T-cell (primary cell): ENCODE data around the gene CTBP2. TPM values are rescaled to one million over a fixed set of nuclear protein-coding genes. Genes with fewer than 3 reads are reported as not detected.

ENCODE experiments used
- ATAC-seq, 4 experiments: fragments of 200-7000 bp in 3 of 4; fragments of 150-1000 bp in 1 of 4; cut with Tn5 transposase; replicated peaks in 1 of 4; 1 replicate in 3 of 4; 2 replicates in 1 of 4; pipeline ENCODE4 v1.10.0; 2021; ENCODE audit warnings: moderate library complexity in 3 of 4, mild to moderate bottlenecking in 2 of 4, moderate number of reproducible peaks in 1 of 4
- CTCF ChIA-PET, 2 donors: fragments of 300-600 bp; sonication (Branson Sonifier 250); formaldehyde crosslinking; loops; one replicate each; lab custom pipeline; 2022; ENCODE audit warnings: antibody characterized with exemption in 2 of 2; lab: Charles Lee
- POLR2A ChIA-PET, 2 donors: fragments of 300-600 bp; sonication (Branson Sonifier 250); formaldehyde crosslinking; loops; one replicate each; lab custom pipeline; 2022; ENCODE audit warnings: antibody characterized with exemption in 2 of 2; lab: Charles Lee
- DNase-seq, 35 experiments: peaks; one replicate each; pipeline versions ENCODE4 v3.0.0 to v3.0.0-alpha.2; 2013 to 2023
- H3K27ac ChIP-seq: one replicate; pipeline ENCODE4 v1.5.1; 2013; ENCODE audit warnings: low read length
- H3K27me3 ChIP-seq, 2 experiments: replicated peaks in 1 of 2; 1 replicate in 1 of 2; 2 replicates in 1 of 2; pipeline versions ENCODE4 v1.6.1 to v1.7.0; 2013; ENCODE audit warnings: low read length in 1 of 2, mixed read lengths in 1 of 2; ENCODE audit not compliant: control insufficient read depth in 2 of 2, insufficient read depth in 2 of 2; ENCODE audit errors: extremely low read depth in 1 of 2
- H3K36me3 ChIP-seq, 2 donors: 1 replicate in 1 of 2; 2 replicates in 1 of 2; pipeline versions ENCODE4 v1.6.1 to v1.7.0; 2013; ENCODE audit warnings: low read length in 1 of 2; ENCODE audit not compliant: control insufficient read depth in 2 of 2, insufficient read depth in 1 of 2; ENCODE audit errors: extremely low read depth in 1 of 2
- H3K4me1 ChIP-seq, 2 experiments: 1 replicate in 1 of 2; 2 replicates in 1 of 2; pipeline versions ENCODE4 v1.6.1 to v1.7.0; 2013; ENCODE audit warnings: low read length in 2 of 2, mixed read lengths in 1 of 2; ENCODE audit not compliant: insufficient read depth in 2 of 2, control insufficient read depth in 1 of 2; ENCODE audit errors: extremely low read depth in 1 of 2
- H3K4me3 ChIP-seq, 2 donors: 1 replicate in 1 of 2; 2 replicates in 1 of 2; pipeline versions ENCODE4 v1.5.1 to v1.7.0; 2013; ENCODE audit warnings: mild to moderate bottlenecking in 2 of 2, low read length in 1 of 2, moderate library complexity in 1 of 2; ENCODE audit not compliant: control insufficient read depth in 1 of 2; ENCODE audit errors: extremely low read depth in 1 of 2
- H3K9me3 ChIP-seq: 2 replicates; pipeline ENCODE4 v1.7.0; 2013
- H3K27ac Mint-ChIP-seq, 2 donors: one replicate each; pipeline ENCODE4 v1.8.0; 2020 to 2021; ENCODE audit warnings: mild to moderate bottlenecking in 2 of 2, mixed read lengths in 2 of 2
- H3K27me3 Mint-ChIP-seq, 2 donors: one replicate each; pipeline ENCODE4 v1.8.0; 2021 to 2022; ENCODE audit warnings: mixed read lengths in 2 of 2
- H3K36me3 Mint-ChIP-seq: one replicate; pipeline ENCODE4 v1.8.0; 2021; ENCODE audit warnings: mixed read lengths
- H3K4me1 Mint-ChIP-seq, 3 donors: one replicate each; pipeline ENCODE4 v1.8.0; 2020 to 2022; ENCODE audit warnings: mixed read lengths in 3 of 3, mild to moderate bottlenecking in 1 of 3
- H3K4me3 Mint-ChIP-seq, 3 donors: one replicate each; pipeline ENCODE4 v1.8.0; 2020 to 2022; ENCODE audit warnings: mild to moderate bottlenecking in 3 of 3, mixed read lengths in 3 of 3, moderate library complexity in 3 of 3
- H3K9me3 Mint-ChIP-seq, 3 donors: one replicate each; pipeline ENCODE4 v1.8.0; 2020 to 2022; ENCODE audit warnings: mixed read lengths in 3 of 3
- WGBS: methylation state at CpG from one replicate; pipeline ENCODE4 v1.1.5; 2013; ENCODE audit warnings: missing lambda C conversion rate; ENCODE audit not compliant: insufficient coverage; 5-methylcytosine and 5-hydroxymethylcytosine counted together
- total RNA-seq, 35 experiments: library from RNA in 6 of 35; stranded (reverse) in 6 of 35; fragments of 120-200 nt in 1 of 35; gene quantifications; one replicate each; pipeline versions ENCODE4 v1.2.1 to v1.2.4 and lab custom pipeline; 2013 to 2026

CTBP2 gene
- total RNA-seq, 5 donors from 2014 or later (not counting 1 experiment from before 2014, with no cell fraction given), result 1.1 to 5.8 (median 3.1) TPM

DNA sequence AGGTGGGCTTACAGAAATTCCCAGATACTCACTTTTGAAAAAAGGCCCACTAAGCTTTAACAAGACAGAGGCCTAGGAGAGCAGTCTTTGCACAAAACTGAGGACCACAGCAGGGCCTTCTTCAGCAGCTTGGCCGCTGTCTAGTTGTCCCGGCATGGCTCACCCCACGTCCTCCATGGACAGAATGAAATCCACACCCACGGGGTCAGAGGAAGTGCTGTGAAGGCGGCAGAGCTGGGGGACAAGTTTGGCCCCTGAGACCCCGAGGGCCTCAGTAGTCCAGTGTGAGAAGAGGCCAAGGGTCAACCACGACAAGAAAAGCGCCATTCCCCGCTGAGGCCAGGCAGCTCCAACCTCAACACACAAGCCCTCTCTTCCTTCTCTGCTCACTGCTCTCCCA, 139.5 kb downstream of the CTBP2 start:
- POLR2A ChIA-PET, result no interaction called here
- H3K27ac Mint-ChIP-seq, result no peak overlapping the region
- no peak for DNase-seq
- Histone ChIP-seq H3K36me3 (no peaks in the 10 kb centered on the region), H3K27ac (no peak overlapping the region), H3K27me3 (peaks cover 0 to 12% of the 10 kb centered on the region in 2 experiments), H3K4me3 (no peak overlapping the region), H3K9me3 (no peaks in the 10 kb centered on the region), H3K4me1 (peaks cover 0 to under 1% of the 10 kb centered on the region in 2 experiments)
- peaks cover 0 to 1% (median 0%) of the 10 kb centered on the region in 3 donors for H3K4me1 Mint-ChIP-seq
- WGBS, result 84% methylated on average over 3 of the region's 9 CpGs
- H3K27me3 Mint-ChIP-seq, result no peaks in the 10 kb centered on the region
- CTCF ChIA-PET, result no interaction called here
- no peak overlapping the region for H3K4me3 Mint-ChIP-seq
- H3K9me3 Mint-ChIP-seq, result peaks cover 0 to 5% (median 0%) of the 10 kb centered on the region in 3 donors
- ATAC-seq, result no peak
- H3K36me3 Mint-ChIP-seq, result no peaks in the 10 kb centered on the region

DNA sequence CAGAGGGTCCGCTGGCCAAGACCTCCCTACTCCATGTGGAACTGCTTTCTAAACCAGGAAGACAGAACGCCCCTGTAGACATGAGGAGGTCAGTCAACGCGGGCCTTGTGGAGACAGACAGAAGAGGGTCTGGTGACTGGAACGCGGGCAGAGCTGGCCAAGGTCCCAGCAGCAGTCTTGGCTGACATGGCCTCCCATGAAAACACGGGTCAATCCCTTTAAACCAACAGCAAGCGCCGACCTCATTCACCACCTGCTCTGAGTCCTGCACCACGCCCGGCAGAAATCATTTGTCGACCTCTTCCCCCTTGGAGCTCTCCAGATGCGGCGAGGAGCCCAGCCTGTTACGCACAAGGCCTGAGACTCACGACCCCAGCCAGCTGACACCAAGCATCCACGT, 140.0 kb downstream of the CTBP2 start:
- 98% methylated on average over 7 of the region's 17 CpGs for WGBS
- no peaks in the 10 kb centered on the region for H3K36me3 Mint-ChIP-seq
- no peak overlapping the region for H3K4me3 Mint-ChIP-seq
- CTCF ChIA-PET, result interaction anchor here in 1 of 2 donors (0.7 kb wide), 1 partner anchor 893 kb away, joined by 4 read pairs; no protein-coding TSS in a partner anchor
- H3K4me1 ChIP-seq, result peaks cover 0 to 5% of the 10 kb centered on the region in 2 experiments
- peaks cover 0 to 5% (median 0%) of the 10 kb centered on the region in 3 donors for H3K9me3 Mint-ChIP-seq
- ATAC-seq, result no peak
- no peaks in the 10 kb centered on the region for H3K9me3 ChIP-seq
- H3K27ac Mint-ChIP-seq, result no peak overlapping the region
- H3K27ac ChIP-seq, result no peak overlapping the region
- H3K4me1 Mint-ChIP-seq, result peaks cover 0 to 3% (median 2%) of the 10 kb centered on the region in 3 donors
- H3K4me3 ChIP-seq, result no peak overlapping the region
- no peak for DNase-seq
- no peaks in the 10 kb centered on the region for H3K36me3 ChIP-seq
- H3K27me3 Mint-ChIP-seq, result peaks cover 0 to 3% of the 10 kb centered on the region in 2 donors
- POLR2A ChIA-PET, result no interaction called here
- peaks cover 0 to 15% of the 10 kb centered on the region in 2 experiments for H3K27me3 ChIP-seq

DNA sequence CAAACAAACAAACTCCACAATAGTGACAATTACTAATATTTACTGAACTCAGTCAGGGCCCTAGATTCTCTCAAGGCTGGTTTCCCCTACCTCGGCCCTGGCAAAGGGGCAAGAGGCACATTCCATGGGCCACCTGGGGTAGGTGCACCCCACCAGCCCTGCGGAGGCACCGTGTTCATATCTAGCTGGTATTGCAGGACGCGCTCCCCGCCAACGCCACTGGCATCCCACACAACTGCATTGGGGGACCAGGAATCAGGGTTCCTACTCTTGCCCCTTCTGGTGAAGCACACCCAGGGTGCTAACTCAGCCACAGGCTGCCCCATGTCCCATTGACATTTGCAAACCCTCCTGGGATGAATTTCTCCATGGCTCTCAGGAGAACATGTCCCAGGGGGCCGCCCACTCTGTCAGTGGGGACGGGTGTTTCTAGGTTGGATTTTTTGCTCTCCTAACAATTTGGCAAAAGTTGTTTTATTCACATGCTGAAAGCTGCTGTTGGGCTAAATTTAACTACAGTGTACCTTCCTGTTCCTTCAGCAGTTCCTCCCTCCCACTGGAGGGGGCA, 141.7 kb downstream of the CTBP2 start:
- H3K36me3 Mint-ChIP-seq, result no peaks in the 10 kb centered on the region
- Histone ChIP-seq H3K27me3 (peaks cover 0 to 31% of the 10 kb centered on the region in 2 experiments), H3K4me1 (peaks cover 0 to 16% of the 10 kb centered on the region in 2 experiments), H3K9me3 (no peaks in the 10 kb centered on the region), H3K27ac (no peak overlapping the region), H3K36me3 (no peaks in the 10 kb centered on the region), H3K4me3 (no peak overlapping the region)
- H3K27ac Mint-ChIP-seq, result no peak overlapping the region
- peaks cover 0 to 7% of the 10 kb centered on the region in 2 donors for H3K27me3 Mint-ChIP-seq
- H3K9me3 Mint-ChIP-seq, result peaks cover 0 to 5% (median 0%) of the 10 kb centered on the region in 3 donors
- ChIA-PET POLR2A (no interaction called here), CTCF (no interaction called here)
- ATAC-seq (no peak), DNase-seq (no peak)
- H3K4me1 Mint-ChIP-seq, result peaks cover 0 to 7% (median 3%) of the 10 kb centered on the region in 3 donors
- 89% methylated on average over 7 of the region's 9 CpGs for WGBS
- no peak overlapping the region for H3K4me3 Mint-ChIP-seq

DNA sequence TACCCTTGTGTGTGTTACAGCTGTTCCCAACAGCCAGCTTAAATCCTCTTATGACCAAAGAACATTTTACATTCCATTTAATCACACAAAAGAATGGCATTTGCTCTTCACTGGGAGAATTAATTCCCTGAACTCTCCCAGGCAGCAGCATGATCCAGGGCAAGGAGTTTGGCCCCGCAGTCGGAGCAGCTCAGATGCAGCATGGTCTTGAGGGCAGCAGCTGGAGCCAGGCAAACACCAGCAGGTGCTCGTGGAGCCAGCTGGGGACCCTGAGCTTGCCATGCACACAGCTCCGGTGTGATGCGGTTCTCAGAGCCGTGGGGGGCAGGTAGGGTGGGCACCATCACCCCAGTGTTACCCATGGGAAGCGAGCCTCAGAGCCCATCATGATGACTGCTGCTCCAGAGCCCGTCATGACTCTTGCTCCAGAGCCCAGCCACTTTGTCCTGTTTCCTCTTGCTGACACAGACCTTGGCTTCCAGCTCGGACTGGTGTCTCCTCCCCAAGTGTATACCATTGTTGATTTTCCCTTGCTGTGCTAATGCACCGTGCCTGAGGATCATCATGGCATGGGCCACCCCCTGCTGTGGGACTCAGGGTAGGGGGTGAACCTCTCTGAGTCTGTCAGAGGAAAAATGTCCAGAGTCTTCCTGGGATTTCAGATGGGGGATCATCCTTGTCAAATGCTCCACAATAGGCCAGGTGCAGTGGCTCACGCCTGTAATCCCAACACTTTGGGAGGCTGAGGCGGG, 142.6 kb downstream of the CTBP2 start:
- DNase-seq (no peak), ATAC-seq (no peak)
- H3K4me1 Mint-ChIP-seq, result peaks cover 0 to 7% (median 3%) of the 10 kb centered on the region in 3 donors
- H3K27me3 Mint-ChIP-seq, result peaks cover 0 to 7% of the 10 kb centered on the region in 2 donors
- peaks cover 0 to 5% (median 0%) of the 10 kb centered on the region in 3 donors for H3K9me3 Mint-ChIP-seq
- Histone ChIP-seq H3K27ac (no peak overlapping the region), H3K36me3 (no peaks in the 10 kb centered on the region), H3K4me3 (no peak overlapping the region), H3K27me3 (peaks cover 0 to 36% of the 10 kb centered on the region in 2 experiments), H3K4me1 (peaks cover 0 to 16% of the 10 kb centered on the region in 2 experiments), H3K9me3 (no peaks in the 10 kb centered on the region)
- H3K4me3 Mint-ChIP-seq, result no peak overlapping the region
- POLR2A ChIA-PET, result no interaction called here
- CTCF ChIA-PET, result no interaction called here
- no peaks in the 10 kb centered on the region for H3K36me3 Mint-ChIP-seq
- H3K27ac Mint-ChIP-seq, result no peak overlapping the region
- WGBS, result 78% methylated on average over 11 of the region's 12 CpGs

DNA sequence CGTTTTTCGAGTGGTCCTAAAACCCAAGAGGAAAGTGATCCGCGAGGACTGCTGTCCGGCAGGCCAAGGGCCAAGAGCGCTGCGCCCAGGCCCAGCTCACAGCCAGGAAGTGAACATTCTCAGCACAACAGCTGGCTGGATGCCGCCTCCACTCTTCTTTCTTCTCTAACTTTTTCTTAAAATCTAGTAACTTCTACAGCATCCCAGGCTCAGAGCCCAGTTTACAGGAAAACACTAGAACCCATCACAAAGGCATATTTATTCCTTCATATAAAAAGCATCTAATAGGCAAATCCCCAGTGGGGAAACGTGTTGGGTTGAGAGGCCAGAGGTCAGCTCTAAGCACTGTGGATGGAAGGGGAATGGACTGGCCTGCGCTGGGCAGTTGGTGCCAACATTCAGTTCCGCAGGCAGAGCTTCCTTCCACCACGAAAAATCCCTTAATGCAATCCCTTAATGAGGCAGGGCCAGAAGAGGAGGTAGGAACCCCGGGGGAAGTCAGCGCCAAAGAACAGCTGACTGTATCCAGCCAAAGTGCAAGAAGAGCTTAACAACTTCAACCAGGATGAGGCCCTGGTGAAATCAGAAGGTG, 143.7 kb downstream of the CTBP2 start:
- ATAC-seq (no peak), DNase-seq (no peak)
- peaks cover 0 to 36% of the 10 kb centered on the region in 2 experiments for H3K27me3 ChIP-seq
- CTCF ChIA-PET, result no interaction called here
- no peaks in the 10 kb centered on the region for H3K36me3 ChIP-seq
- H3K4me1 ChIP-seq, result peaks cover 0 to 16% of the 10 kb centered on the region in 2 experiments
- peaks cover 0 to 7% of the 10 kb centered on the region in 2 donors for H3K27me3 Mint-ChIP-seq
- no peak overlapping the region for H3K27ac ChIP-seq
- H3K4me3 ChIP-seq, result no peak overlapping the region
- no peak overlapping the region for H3K4me3 Mint-ChIP-seq
- WGBS, result 90% methylated on average over 10 of the region's 14 CpGs
- peaks cover 0 to 7% (median 3%) of the 10 kb centered on the region in 3 donors for H3K4me1 Mint-ChIP-seq
- H3K27ac Mint-ChIP-seq, result no peak overlapping the region
- POLR2A ChIA-PET, result no interaction called here
- peaks cover 0 to 5% (median 0%) of the 10 kb centered on the region in 3 donors for H3K9me3 Mint-ChIP-seq
- H3K36me3 Mint-ChIP-seq, result no peaks in the 10 kb centered on the region
- H3K9me3 ChIP-seq, result no peaks in the 10 kb centered on the region

DNA sequence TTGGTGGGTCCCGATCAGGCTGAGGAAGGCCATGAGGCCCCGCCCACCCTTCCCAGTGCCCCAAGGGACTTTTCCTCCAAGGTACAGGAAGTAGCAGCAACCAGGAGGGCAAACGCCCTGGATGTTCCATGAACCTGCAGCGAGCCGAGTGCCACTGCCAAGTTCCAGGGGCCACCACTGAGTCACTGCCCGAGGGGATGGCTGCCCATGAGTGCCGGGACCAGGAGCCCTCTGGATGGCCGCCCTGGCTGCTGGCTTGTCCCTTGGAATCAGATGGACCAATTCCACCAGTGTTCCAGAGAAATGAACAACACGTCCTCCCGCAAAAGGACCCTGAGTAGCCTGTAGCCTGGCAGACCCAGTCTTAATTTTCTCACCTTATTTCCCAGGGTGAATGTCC, 144.2 kb downstream of the CTBP2 start:
- Mint-ChIP-seq H3K27ac (no peak overlapping the region), H3K9me3 (peaks cover 0 to 5% (median 0%) of the 10 kb centered on the region in 3 donors), H3K36me3 (no peaks in the 10 kb centered on the region), H3K4me1 (peaks cover 0 to 7% (median 3%) of the 10 kb centered on the region in 3 donors), H3K27me3 (peaks cover 0 to 7% of the 10 kb centered on the region in 2 donors), H3K4me3 (no peak overlapping the region)
- Histone ChIP-seq H3K4me3 (no peak overlapping the region), H3K9me3 (no peaks in the 10 kb centered on the region), H3K27me3 (peaks cover 0 to 36% of the 10 kb centered on the region in 2 experiments), H3K4me1 (peaks cover 0 to 16% of the 10 kb centered on the region in 2 experiments), H3K27ac (no peak overlapping the region), H3K36me3 (no peaks in the 10 kb centered on the region)
- 93% methylated on average over 10 of the region's 10 CpGs for WGBS
- POLR2A ChIA-PET, result no interaction called here
- CTCF ChIA-PET, result no interaction called here
- ATAC-seq (no peak), DNase-seq (no peak)
